ENCODE measurements around the gene CAPN12.

DNA sequence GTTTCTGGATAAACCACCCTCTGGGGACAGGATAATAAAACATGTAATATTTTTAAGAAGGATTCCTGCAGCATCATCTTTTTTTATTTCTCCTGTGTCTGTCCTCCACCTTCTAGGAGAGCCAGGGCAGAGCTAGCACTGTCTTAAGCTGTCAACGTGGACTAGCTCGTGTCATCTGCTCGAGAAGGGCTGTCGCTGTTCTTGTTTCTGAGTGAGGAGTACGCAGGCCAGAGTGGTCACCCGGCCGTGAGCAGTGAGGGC, 13.9 kb downstream of the CAPN12 start:
- TF ChIP-seq, protein P1, sequence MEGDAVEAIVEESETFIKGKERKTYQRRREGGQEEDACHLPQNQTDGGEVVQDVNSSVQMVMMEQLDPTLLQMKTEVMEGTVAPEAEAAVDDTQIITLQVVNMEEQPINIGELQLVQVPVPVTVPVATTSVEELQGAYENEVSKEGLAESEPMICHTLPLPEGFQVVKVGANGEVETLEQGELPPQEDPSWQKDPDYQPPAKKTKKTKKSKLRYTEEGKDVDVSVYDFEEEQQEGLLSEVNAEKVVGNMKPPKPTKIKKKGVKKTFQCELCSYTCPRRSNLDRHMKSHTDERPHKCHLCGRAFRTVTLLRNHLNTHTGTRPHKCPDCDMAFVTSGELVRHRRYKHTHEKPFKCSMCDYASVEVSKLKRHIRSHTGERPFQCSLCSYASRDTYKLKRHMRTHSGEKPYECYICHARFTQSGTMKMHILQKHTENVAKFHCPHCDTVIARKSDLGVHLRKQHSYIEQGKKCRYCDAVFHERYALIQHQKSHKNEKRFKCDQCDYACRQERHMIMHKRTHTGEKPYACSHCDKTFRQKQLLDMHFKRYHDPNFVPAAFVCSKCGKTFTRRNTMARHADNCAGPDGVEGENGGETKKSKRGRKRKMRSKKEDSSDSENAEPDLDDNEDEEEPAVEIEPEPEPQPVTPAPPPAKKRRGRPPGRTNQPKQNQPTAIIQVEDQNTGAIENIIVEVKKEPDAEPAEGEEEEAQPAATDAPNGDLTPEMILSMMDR (IDR thresholded peaks at IDR 0.05; ENCODE audit: insufficient read depth, low read length) = no peak
- no peak for TF ChIP-seq POLR2AphosphoS5 (IDR thresholded peaks at IDR 0.05; ENCODE audit: low read depth)
- TF ChIP-seq, protein P2, sequence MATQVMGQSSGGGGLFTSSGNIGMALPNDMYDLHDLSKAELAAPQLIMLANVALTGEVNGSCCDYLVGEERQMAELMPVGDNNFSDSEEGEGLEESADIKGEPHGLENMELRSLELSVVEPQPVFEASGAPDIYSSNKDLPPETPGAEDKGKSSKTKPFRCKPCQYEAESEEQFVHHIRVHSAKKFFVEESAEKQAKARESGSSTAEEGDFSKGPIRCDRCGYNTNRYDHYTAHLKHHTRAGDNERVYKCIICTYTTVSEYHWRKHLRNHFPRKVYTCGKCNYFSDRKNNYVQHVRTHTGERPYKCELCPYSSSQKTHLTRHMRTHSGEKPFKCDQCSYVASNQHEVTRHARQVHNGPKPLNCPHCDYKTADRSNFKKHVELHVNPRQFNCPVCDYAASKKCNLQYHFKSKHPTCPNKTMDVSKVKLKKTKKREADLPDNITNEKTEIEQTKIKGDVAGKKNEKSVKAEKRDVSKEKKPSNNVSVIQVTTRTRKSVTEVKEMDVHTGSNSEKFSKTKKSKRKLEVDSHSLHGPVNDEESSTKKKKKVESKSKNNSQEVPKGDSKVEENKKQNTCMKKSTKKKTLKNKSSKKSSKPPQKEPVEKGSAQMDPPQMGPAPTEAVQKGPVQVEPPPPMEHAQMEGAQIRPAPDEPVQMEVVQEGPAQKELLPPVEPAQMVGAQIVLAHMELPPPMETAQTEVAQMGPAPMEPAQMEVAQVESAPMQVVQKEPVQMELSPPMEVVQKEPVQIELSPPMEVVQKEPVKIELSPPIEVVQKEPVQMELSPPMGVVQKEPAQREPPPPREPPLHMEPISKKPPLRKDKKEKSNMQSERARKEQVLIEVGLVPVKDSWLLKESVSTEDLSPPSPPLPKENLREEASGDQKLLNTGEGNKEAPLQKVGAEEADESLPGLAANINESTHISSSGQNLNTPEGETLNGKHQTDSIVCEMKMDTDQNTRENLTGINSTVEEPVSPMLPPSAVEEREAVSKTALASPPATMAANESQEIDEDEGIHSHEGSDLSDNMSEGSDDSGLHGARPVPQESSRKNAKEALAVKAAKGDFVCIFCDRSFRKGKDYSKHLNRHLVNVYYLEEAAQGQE (IDR thresholded peaks at IDR 0.05; ENCODE audit: insufficient replicate concordance, low read depth) = no peak

Data from HL-60 (cell line).